A673 (cell line): ENCODE data around the gene IL1RAPL1. TPM values are rescaled to one million over a fixed set of nuclear protein-coding genes. Genes with fewer than 3 reads are reported as not detected.

ENCODE experiments used
- BruUV-seq: library from RNA; stranded (reverse); fragments of 400-500 nt; replicated peaks from 2 replicates; lab custom pipeline; 2021; lab: Mats Ljungman, UMichigan
- CTCF ChIA-PET: fragments of 300-600 bp; sonication (Branson Sonifier 250); formaldehyde crosslinking; loops from one replicate; lab custom pipeline; 2022; ENCODE audit warnings: antibody characterized with exemption; lab: Charles Lee
- POLR2A ChIA-PET: fragments of 300-600 bp; sonication (Branson Sonifier 250); formaldehyde crosslinking; loops from one replicate; lab custom pipeline; 2022; ENCODE audit warnings: antibody characterized with exemption; ENCODE audit not compliant: low non-redundant PET; lab: Charles Lee
- DNase-seq: peaks from one replicate; pipeline ENCODE4 v3.0.0-alpha.2; 2015; ENCODE audit warnings: low spot score
- H3K27ac ChIP-seq: fragments of 200-600 bp; sonication (generic); 2 replicates; pipeline ENCODE4 v1.5.1; 2016; ENCODE audit warnings: mixed run types, low read depth, mild to moderate bottlenecking, mixed read lengths, antibody characterized with exemption, low read length; ENCODE audit not compliant: poor library complexity, severe bottlenecking
- H3K27me3 ChIP-seq: fragments of 200-600 bp; sonication (generic); replicated peaks from 2 replicates; pipeline ENCODE4 v1.6.1; 2017; ENCODE audit warnings: mixed run types, low read depth, mild to moderate bottlenecking, mixed read lengths, antibody characterized with exemption, low read length; ENCODE audit not compliant: insufficient read depth, poor library complexity
- H3K36me3 ChIP-seq: fragments of 200-600 bp; sonication (generic); 2 replicates; pipeline ENCODE4 v1.6.1; 2016; ENCODE audit warnings: mixed run types, mild to moderate bottlenecking, mixed read lengths, antibody characterized with exemption, low read length; ENCODE audit not compliant: insufficient read depth, poor library complexity, severe bottlenecking
- H3K4me1 ChIP-seq: fragments of 200-600 bp; sonication (generic); 2 replicates; pipeline ENCODE4 v1.6.1; 2017; ENCODE audit warnings: mixed run types, mild to moderate bottlenecking, mixed read lengths, antibody characterized with exemption, low read length; ENCODE audit not compliant: insufficient read depth, poor library complexity, severe bottlenecking
- H3K4me3 ChIP-seq: fragments of 200-600 bp; sonication (generic); 2 replicates; pipeline ENCODE4 v1.5.1; 2016; ENCODE audit warnings: low read depth, mixed run types, mild to moderate bottlenecking, mixed read lengths, low read length; ENCODE audit not compliant: poor library complexity, severe bottlenecking
- H3K9me3 ChIP-seq: fragments of 200-600 bp; sonication (generic); 2 replicates; pipeline ENCODE4 v1.6.1; 2016; ENCODE audit warnings: mixed run types, low read depth, mild to moderate bottlenecking, mixed read lengths, antibody characterized with exemption, low read length; ENCODE audit not compliant: poor library complexity, severe bottlenecking
- CTCF ChIP-seq: fragments of 300-800, 200-600 bp; sonication (generic); conservative IDR thresholded peaks from 2 replicates; pipeline ENCODE4 v1.5.1; 2017; ENCODE audit warnings: low read depth, mild to moderate bottlenecking, antibody characterized with exemption, low read length, moderate library complexity, mixed read lengths
- EZH2 ChIP-seq: fragments of 200-600 bp; sonication (generic); IDR thresholded peaks from 2 replicates; pipeline ENCODE4 v1.6.1; 2017; ENCODE audit warnings: borderline replicate concordance, low read depth, mild to moderate bottlenecking, mixed read lengths, antibody characterized with exemption, low read length; ENCODE audit not compliant: poor library complexity, severe bottlenecking
- intact Hi-C: fragments of 100-400 bp; cut with micrococcal nuclease; formaldehyde crosslinking; loops from one replicate; pipeline ENCODE4 v1.10.0; 2022; ENCODE audit not compliant: unreplicated experiment
- total RNA-seq: library from RNA; stranded (reverse); gene quantifications from 2 replicates; pipeline ENCODE4 v1.2.3, GENCODE V29; 2021

The IL1RAPL1 gene
- total RNA-seq, 1 experiment from 2014 or later = 0.21 TPM

- Histone ChIP-seq H3K27me3 (no peaks in the 10 kb centered on the region), H3K4me1 (no peaks in the 10 kb centered on the region), H3K9me3 (no peaks in the 10 kb centered on the region), H3K27ac (no peak overlapping the region), H3K36me3 (no peaks in the 10 kb centered on the region), H3K4me3 (no peak overlapping the region)
- CTCF ChIA-PET = no interaction called here
- BruUV-seq = no TSS peak
- POLR2A ChIA-PET = no interaction called here
- DNase-seq = no peak
- TF ChIP-seq EZH2 (no peak), CTCF (no peak; the same call in 1 of the 2 replicates)
- intact Hi-C loops = no loop called here
Measured at GRCh38 chrX:28802625-28803024, 215.4 kb downstream of the IL1RAPL1 start.

DNA sequence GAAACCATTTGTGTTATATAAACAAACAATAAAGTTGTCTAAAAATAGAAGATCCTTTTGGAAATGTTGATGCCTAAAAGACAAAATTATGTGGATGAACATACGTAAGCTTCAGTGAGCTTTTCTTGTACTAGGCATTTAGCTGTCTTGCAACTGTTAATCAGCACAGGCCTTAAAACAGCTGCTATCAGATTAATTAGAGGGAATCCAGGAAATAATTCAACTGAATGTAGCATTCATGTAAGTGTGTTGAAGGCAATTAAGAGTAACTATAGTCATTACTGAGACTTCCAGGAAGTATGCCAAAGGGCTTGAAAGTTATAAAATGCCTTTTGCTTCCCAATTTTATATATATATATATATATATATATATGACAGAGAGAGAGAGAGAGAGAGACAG is 248.7 kb downstream of the IL1RAPL1 start:
- TF ChIP-seq CTCF (no peak), EZH2 (no peak)
- H3K27ac ChIP-seq = no peak overlapping the region

GRCh38 chrX:28843817-28844216 is 256.6 kb downstream of the IL1RAPL1 start:
- Histone ChIP-seq H3K27ac (no peak overlapping the region), H3K4me3 (no peak overlapping the region), H3K36me3 (no peaks in the 10 kb centered on the region), H3K4me1 (no peaks in the 10 kb centered on the region), H3K9me3 (no peaks in the 10 kb centered on the region), H3K27me3 (no peaks in the 10 kb centered on the region)
- no TSS peak for BruUV-seq
- intact Hi-C loops = no loop called here
- DNase-seq = no peak
- TF ChIP-seq CTCF (no peak), EZH2 (no peak)
- CTCF ChIA-PET = no interaction called here
- POLR2A ChIA-PET = no interaction called here

More for the DNA sequence above, 248.7 kb downstream of the IL1RAPL1 start:
- no peak for DNase-seq
- no TSS peak for BruUV-seq
- H3K36me3 ChIP-seq = no peaks in the 10 kb centered on the region
- no peaks in the 10 kb centered on the region for H3K9me3 ChIP-seq
- H3K4me1 ChIP-seq = no peaks in the 10 kb centered on the region
- no peaks in the 10 kb centered on the region for H3K27me3 ChIP-seq
- ChIA-PET CTCF (no interaction called here), POLR2A (no interaction called here)
- intact Hi-C loops = no loop called here
- H3K4me3 ChIP-seq = no peak overlapping the region
